Liver (tissue), 9 donors: ENCODE data around the gene PHC3. TPM values are rescaled to one million over a fixed set of nuclear protein-coding genes. Genes with fewer than 3 reads are reported as not detected.
"Not testable (repeated sequence)": the region's sequence is repeated elsewhere in the genome, so short reads cannot be mapped to it uniquely, and the experiment has no call there.

ENCODE experiments used
- DNase-seq: peaks from one replicate; pipeline ENCODE4 v3.0.0-alpha.2; 2017; ENCODE audit warnings: low spot score
- H3K27ac ChIP-seq, 2 donors: one replicate each; pipeline ENCODE4 v1.7.0; 2013; ENCODE audit warnings: inconsistent platforms in 2 of 2, low read length in 2 of 2, control low read depth in 1 of 2, low read depth in 1 of 2, mild to moderate bottlenecking in 1 of 2
- H3K27me3 ChIP-seq, 4 donors: one replicate each; pipeline versions ENCODE4 v1.6.1 to v1.7.0; 2013; ENCODE audit warnings: low read length in 3 of 4, inconsistent platforms in 1 of 4, mild to moderate bottlenecking in 1 of 4, moderate library complexity in 1 of 4; ENCODE audit not compliant: control insufficient read depth in 4 of 4, insufficient read depth in 4 of 4
- H3K36me3 ChIP-seq, 4 donors: one replicate each; pipeline versions ENCODE4 v1.6.1 to v1.7.0; 2013; ENCODE audit warnings: low read length in 3 of 4, mild to moderate bottlenecking in 3 of 4, low read depth in 1 of 4, moderate library complexity in 1 of 4; ENCODE audit not compliant: control insufficient read depth in 4 of 4, insufficient read depth in 3 of 4
- H3K4me1 ChIP-seq, 4 donors: one replicate each; pipeline versions ENCODE4 v1.6.1 to v1.7.0; 2013; ENCODE audit warnings: low read length in 3 of 4, mild to moderate bottlenecking in 3 of 4, moderate library complexity in 1 of 4; ENCODE audit not compliant: control insufficient read depth in 4 of 4, insufficient read depth in 4 of 4
- H3K4me3 ChIP-seq, 3 donors: one replicate each; pipeline versions ENCODE4 v1.6.1 to v1.7.0; 2013; ENCODE audit warnings: low read length in 3 of 3, control low read depth in 1 of 3, low read depth in 1 of 3, mild to moderate bottlenecking in 1 of 3
- H3K9ac ChIP-seq, 2 donors: one replicate each; pipeline ENCODE4 v1.7.0; 2013; ENCODE audit warnings: low read length in 2 of 2, mild to moderate bottlenecking in 2 of 2, moderate library complexity in 2 of 2, control low read depth in 1 of 2, low read depth in 1 of 2
- H3K9me3 ChIP-seq, 4 donors: one replicate each; pipeline versions ENCODE4 v1.6.1 to v1.7.0; 2013; ENCODE audit warnings: low read length in 3 of 4; ENCODE audit not compliant: control insufficient read depth in 4 of 4
- CTCF ChIP-seq: fragments of 150-350 bp; IDR thresholded peaks from 2 replicates; pipeline ENCODE4 v1.5.1; 2017; ENCODE audit warnings: improper control_type of control experiment, low read depth, low read length; ENCODE audit not compliant: missing input control
- EGR1 ChIP-seq, 2 donors: IDR thresholded peaks; 2 replicates each; pipeline ENCODE4 v1.6.1; 2016 to 2018; ENCODE audit warnings: antibody characterized with exemption in 2 of 2, low read depth in 2 of 2
- FOXA1 ChIP-seq: IDR thresholded peaks from 2 replicates; pipeline ENCODE4 v1.6.1; 2016; ENCODE audit warnings: antibody characterized with exemption
- FOXA2 ChIP-seq: IDR thresholded peaks from 2 replicates; pipeline ENCODE4 v1.6.1; 2016; ENCODE audit warnings: antibody characterized with exemption
- HNF4A ChIP-seq, 2 donors: conservative IDR thresholded peaks; 2 replicates each; pipeline ENCODE4 v1.6.1; 2016; ENCODE audit warnings: antibody characterized with exemption in 2 of 2, mild to moderate bottlenecking in 2 of 2
- HNF4G ChIP-seq: IDR thresholded peaks from 2 replicates; pipeline ENCODE4 v1.6.1; 2016; ENCODE audit warnings: antibody characterized with exemption
- MAX ChIP-seq: IDR thresholded peaks from 2 replicates; pipeline ENCODE4 v1.6.1; 2016; ENCODE audit warnings: antibody characterized with exemption
- SP1 ChIP-seq: IDR thresholded peaks from 2 replicates; pipeline ENCODE4 v1.6.1; 2018; ENCODE audit warnings: antibody characterized with exemption, mild to moderate bottlenecking
- TAF1 ChIP-seq: conservative IDR thresholded peaks from 2 replicates; pipeline ENCODE4 v1.6.1; 2016; ENCODE audit warnings: antibody characterized with exemption, mild to moderate bottlenecking
- YY1 ChIP-seq: IDR thresholded peaks from 2 replicates; pipeline ENCODE4 v1.6.1; 2016; ENCODE audit warnings: antibody characterized with exemption, mild to moderate bottlenecking
- WGBS: extraction: QIAGEN DNeasy Blood & Tissue Kit; methylation state at CpG from one replicate; pipeline ENCODE4 v1.1.7; 2013; 5-methylcytosine and 5-hydroxymethylcytosine counted together
- polyA plus RNA-seq, 2 donors: library from polyadenylated mRNA; stranded (reverse) in 1 of 2; unstranded in 1 of 2; fragments of 200-250 nt in 1 of 2; fragments of >200 nt in 1 of 2; fragmentation: Nextera tagmentation in 1 of 2; extraction: Ambion mirVana in 1 of 2; gene quantifications; one replicate each; pipeline versions ENCODE4 v1.2.1 to v1.2.3, GENCODE V29; 2013 to 2015
- total RNA-seq, 2 donors: library from RNA; depleted of rRNA; stranded (reverse); fragments of >200 nt; gene quantifications; one replicate each; pipeline ENCODE4 v1.2.3, GENCODE V29; 2014
- donor health status: healthy.
- donor health status: healthy.
- donor health status: healthy.
- donor health status: healthy.
- donor health status: healthy.

The PHC3 gene
- total and polyA plus RNA-seq, 4 donors, result 3.9 to 44.7 (median 24.2) TPM

GRCh38 chr3:170196833-170197232 lies 15.3 kb upstream of the PHC3 start:
- Histone ChIP-seq H3K27me3 (no peaks in the 10 kb centered on the region), H3K9ac (no peak overlapping the region), H3K9me3 (no peaks in the 10 kb centered on the region), H3K4me3 (no peak overlapping the region), H3K4me1 (no peaks in the 10 kb centered on the region), H3K36me3 (no peaks in the 10 kb centered on the region), H3K27ac (no peak overlapping the region)
- no peak for DNase-seq
- no peak for TF ChIP-seq TAF1
- 93% methylated on average over 3 of the region's 3 CpGs for WGBS

GRCh38 chr3:170195759-170196158 lies 14.2 kb upstream of the PHC3 start:
- H3K4me3 ChIP-seq, H3K27ac ChIP-seq, H3K36me3 ChIP-seq, H3K4me1 ChIP-seq, H3K9me3 ChIP-seq, H3K9ac ChIP-seq, H3K27me3 ChIP-seq, DNase-seq: not testable (repeated sequence)
- WGBS, result 73% methylated on average over 3 of the region's 3 CpGs

GRCh38 chr3:170189398-170190256 lies 8.1 kb upstream of the PHC3 start:
- no peak overlapping the region for H3K4me3 ChIP-seq
- DNase-seq, result no peak
- peaks cover 0 to 4% (median 2%) of the 10 kb centered on the region in 4 donors for H3K4me1 ChIP-seq
- no peak for TF ChIP-seq YY1
- TF ChIP-seq EGR1 (IDR thresholded peaks at IDR 0.05; ENCODE audit: low read depth in 2 of 2), result no peak
- no peak for TF ChIP-seq TAF1
- no peak for TF ChIP-seq FOXA2
- no peak for TF ChIP-seq FOXA1
- no peak for TF ChIP-seq SP1
- TF ChIP-seq HNF4A (conservative IDR thresholded peaks at IDR 0.05), result no peak
- no peak for TF ChIP-seq HNF4G
- TF ChIP-seq MAX, result no peak
- no peak for TF ChIP-seq CTCF
- H3K9ac ChIP-seq, result no peak overlapping the region
- H3K27me3 ChIP-seq, result no peaks in the 10 kb centered on the region
- H3K27ac ChIP-seq, result no peak overlapping the region
- H3K9me3 ChIP-seq, result no peaks in the 10 kb centered on the region
- 90% methylated on average over 4 of the region's 4 CpGs for WGBS
- H3K36me3 ChIP-seq, result no peaks in the 10 kb centered on the region
